Activated naive CD4-positive, alpha-beta T cell treated with anti-CD3 and anti-CD28 coated beads, Interleukin-2, amount 50 U/mL, for 16 hours (primary cell): ENCODE measurements around the gene TMEM212.
"Not testable (repeated sequence)": the region's sequence is repeated elsewhere in the genome, so short reads cannot be mapped to it uniquely, and the experiment has no call there.

ENCODE experiments used
- DNase-seq: peaks from one replicate; pipeline ENCODE4 v3.0.0-alpha.2; 2020

TMEM212 gene

DNA sequence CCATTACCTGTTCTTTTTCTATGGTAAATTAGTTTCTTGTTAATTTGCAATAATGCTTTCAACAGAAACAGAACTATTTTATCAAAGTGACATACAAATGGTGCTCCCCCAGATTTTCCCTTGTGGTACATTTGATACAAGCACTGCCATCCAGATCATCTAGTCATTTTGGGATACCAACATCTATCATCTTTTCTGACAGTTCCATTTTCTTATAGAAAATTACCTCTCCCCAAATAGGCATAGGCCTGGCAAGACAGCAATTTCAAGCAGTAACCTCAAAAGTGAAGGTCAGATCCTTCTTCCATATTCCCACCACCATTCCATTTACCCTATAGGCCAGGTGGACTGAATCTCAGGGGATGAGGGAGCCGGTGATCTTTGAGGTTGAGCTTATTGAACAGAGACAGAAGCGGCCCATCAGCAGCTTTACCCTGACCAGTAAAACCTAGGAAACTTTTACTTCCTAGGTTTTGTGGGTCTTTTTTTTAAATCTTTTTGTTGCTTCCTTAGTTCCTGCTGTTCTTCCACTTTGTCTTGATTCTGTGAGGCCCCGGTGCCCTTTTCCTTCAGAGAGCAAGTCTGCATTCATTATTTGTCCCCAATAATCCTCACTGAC, 29.8 kb upstream of the TMEM212 start:
- DNase-seq = no peak

DNA sequence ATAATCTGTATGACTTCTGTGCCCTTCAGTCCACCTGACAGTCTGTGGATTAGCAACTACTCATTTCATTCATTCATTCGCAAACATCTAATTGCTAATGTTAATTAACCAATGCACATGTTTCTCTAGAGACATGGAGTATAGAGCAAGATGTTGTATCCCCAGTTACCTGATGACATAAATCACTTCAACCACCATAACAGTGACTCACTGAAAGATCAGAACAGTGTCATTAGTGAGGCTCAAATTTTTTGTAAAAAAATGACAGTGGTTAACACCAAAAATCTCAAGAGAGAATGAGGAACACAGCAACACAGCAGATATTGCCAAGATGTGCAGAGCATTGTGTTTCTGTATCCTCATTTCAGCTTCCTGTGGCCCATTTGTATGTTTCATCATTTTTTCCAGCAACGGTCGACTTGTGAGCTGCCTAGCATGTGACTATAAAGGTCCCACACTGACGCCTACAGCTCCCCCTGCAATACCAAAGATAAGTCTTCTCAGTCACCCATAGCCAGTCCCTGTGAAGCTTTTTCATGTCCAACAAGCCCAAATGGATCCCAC, 29.2 kb upstream of the TMEM212 start:
- no peak for DNase-seq

DNA sequence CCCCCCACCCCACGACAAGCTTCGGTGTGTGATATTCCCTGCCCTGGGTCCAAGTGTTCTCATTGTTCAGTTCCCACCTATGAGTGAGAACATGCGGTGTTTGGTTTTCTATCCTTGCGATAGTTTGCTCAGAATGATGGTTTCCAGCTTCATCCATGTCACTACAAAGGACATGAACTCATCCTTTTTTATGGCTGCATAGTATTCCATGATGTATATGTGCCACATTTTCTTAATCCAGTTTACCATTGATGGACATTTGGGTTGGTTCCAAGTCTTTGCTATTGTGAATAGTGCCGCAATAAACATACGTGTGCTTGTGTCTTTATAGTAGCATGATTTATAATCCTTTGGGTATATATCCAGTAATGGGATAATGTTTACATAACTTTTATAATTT, 28.5 kb upstream of the TMEM212 start:
- not testable (repeated sequence) for DNase-seq

DNA sequence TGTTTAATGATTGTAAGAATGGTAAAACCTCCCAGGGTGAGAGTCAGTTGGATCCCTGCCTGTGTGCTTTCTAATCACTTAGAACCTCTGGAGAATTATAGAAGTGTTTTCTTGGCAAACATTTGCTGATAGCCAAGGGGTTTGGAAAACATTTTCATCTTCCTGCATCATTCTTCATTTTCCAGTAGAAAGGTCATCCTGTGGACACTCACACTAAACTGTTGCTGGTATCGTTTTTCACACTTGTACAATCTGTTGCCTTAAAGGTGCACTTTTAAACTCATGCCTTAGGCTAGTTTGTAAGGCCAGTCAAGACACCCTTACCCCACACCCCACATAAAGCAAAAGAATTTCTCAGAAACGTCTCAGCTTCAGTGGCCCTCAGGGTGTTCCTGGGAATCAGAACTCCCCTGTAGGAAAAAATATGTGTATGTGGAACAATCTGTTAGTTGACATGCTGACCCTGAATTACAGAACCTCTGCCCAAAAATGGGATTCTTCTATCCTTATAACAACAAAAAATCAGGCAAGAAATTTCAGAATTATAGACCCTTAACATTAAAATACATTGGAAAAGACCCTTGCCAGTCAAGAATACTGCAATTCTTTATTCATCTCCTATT, 27.1 kb upstream of the TMEM212 start:
- DNase-seq = no peak

DNA sequence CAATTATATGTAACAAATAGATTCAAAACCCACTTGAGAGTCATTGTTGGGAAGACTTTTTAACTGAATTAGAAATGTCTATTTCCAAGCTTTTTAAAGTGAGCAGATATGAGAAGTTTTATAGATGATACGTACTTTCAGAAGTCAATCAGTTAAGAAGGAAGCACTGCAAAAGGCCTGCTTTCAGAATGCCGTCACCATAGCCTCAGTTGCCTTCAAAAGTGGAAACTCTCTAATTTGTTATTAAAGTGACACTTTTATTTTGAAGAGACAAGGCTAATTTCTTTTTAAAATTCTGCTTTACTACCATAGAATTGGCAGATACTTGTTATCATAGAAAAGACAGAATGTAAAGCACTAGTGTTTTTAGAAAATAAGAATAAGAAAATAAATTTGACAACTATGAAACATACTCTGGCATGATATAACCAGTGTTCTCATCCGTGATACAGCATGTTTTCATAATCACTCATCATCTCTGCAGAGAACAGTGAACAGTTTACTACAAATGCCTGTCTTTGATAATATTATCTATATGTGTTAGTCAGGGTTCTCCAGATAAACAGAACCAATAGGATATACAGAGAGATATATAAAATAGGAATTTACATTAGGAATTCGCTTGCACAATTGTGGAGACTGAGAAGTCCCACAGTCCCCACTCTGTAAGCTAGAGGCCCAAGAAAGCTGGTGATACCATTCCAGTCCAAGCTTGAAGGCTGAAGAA, 25.9 kb upstream of the TMEM212 start:
- DNase-seq = no peak

DNA sequence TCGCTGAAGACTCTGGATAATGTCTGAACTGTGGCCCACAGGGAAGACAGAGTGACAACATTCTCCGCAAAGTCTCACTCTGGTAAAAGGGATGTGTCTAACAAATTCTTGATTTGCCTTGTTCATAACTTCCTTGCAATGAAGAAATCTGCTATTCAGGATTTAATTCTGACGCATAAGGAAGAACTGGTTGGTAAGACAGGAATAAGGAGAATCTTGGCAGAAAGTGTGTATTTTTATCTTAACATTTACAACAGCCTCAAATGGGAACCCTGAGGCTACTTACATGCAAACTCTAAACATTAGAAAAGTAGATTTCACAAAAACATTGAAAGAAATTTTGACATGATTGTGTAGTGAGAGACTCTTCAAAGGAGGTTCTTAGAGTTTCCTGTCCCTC, 22.1 kb upstream of the TMEM212 start:
- no peak for DNase-seq

DNA sequence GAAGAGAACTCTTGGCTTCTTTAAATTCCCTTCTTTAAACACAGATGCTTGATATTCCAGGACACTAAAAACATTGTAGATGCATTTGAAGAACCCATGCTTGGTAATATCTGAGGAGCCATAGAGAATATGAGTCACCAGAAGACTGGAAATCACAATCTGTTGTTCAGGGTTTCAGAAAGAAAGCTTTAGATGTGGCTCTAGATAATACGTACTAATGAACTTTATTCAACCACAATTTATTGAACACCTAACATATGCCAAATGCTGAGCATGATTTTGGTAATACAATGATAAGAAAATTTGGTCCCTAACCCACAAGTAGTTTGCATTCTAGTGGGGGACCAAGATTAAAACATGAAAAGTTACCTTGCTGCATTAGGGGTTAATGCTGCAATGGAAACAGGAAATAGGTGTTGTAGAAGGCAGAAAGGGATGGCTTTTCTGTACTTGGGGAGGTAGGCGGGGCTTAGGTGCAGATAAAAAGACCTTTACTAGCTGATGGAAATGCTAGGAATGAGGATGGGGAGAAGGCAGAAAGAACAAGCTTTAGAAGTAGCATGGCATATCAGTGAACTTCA, 21.3 kb upstream of the TMEM212 start:
- DNase-seq = no peak

DNA sequence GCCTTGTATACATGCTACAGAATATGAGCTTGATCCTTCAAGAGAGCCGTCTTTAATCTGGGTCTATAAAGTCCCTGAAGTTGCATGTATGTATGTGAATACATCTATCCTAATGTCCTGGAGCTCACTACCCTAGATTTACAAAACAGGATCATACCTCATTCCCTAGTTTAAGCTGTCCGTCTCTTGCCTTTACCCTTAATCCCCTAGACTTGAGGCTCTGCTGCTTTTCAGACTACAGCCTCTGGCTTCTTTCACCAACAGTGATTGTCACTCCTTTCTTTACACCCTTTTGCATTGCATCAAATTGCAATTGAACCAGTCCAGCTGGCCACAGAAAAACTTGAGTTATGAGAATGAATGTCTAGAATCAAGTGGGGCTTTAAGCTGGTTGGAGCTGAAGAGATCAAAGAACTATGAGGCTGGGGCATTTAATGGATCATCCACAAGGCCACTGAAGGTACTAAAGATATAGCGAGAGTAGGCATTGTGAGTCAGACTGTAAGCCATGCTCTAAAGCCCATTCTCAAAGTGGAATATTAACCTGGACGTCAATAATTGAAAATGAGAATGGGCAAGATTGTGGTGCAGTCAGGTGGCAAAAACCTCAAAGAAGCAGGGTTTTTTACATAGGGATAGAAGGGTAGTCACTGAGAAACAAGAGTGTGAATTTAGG, 20.6 kb upstream of the TMEM212 start:
- DNase-seq = no peak

DNA sequence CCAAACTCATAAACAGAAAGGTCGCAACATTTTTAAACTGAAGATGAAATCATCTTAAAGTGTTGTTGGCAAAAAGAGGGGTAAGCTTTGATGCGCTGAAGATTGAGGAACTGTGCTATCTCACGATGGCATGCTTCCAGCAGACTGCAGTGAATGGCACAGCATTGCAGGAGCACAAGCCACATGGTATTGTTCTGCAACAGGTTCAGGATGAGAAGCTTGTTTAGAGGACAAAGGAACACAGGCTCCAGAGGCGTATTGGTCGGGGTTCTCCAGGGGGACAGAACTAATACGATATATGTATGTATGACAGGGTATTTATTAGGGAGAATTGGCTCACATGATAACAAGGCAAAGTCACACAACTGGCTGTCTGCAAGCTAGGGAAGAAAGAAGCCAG, 19.0 kb upstream of the TMEM212 start:
- no peak for DNase-seq

DNA sequence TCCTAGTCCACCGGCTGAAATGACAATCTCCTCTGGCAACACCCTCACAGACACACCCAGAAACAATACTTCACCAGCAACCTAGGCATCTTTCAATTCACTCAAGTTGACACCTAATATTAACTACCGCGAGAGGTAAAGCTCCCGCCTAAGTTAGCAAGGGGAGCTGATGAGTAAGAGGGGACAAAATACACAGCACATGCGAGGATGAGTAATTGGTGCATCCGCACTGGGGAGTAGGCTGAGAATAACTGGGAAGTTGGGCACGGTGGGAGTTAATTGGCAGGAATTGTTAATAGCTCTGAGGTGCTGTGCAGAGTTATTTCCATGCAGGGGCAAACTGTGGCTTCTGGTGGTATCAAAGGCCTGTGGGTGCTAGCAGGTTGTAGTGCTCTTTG, 18.3 kb upstream of the TMEM212 start:
- no peak for DNase-seq

DNA sequence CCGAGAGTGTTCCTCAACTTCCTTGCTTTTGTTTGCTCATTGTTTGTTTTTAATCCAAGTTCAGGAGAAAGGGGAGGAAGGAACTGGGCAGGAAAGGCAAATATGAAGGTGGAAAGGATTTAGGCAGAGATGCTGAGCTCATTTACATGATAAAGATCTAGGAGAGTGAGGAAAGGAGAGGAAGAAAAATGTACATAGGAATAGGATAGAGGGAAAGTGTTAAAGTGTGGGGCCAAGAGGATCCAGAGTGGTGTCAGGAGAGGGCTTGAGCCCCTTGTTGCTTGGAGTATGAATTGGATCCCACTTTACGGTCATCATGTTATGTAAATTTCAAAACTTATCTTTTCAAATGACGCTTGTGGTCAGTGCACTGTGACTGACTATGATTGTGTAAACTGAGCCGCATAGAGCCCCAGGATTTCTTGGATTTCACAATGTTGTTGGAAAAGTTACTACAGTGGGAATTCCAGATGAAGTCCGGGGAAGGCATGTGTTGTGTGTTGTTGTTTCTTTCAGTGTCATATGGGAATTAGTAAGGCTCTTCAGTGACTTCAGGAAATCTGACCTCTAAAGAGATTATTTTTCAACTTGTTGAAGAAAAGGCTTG, 17.8 kb upstream of the TMEM212 start:
- DNase-seq = no peak

DNA sequence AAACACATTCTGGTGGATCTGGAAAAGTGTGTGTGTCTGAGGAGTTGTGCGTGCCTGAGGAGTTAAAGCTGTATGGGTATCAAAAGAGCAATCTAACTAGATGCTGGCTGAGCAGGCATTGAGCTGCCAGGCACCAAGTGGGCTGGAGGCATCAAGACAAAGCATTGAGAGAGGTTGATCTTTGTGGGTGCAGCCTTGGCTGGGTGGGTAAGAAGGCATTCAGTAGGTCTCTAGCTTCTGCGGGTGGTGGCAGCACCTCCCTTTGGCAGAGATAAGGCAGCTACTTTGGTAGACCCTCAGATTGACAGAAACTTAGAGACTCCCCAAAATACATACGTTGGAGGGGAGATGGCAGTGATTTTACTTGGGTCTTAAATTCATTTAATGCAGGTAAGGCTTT, 15.8 kb upstream of the TMEM212 start:
- no peak for DNase-seq

DNA sequence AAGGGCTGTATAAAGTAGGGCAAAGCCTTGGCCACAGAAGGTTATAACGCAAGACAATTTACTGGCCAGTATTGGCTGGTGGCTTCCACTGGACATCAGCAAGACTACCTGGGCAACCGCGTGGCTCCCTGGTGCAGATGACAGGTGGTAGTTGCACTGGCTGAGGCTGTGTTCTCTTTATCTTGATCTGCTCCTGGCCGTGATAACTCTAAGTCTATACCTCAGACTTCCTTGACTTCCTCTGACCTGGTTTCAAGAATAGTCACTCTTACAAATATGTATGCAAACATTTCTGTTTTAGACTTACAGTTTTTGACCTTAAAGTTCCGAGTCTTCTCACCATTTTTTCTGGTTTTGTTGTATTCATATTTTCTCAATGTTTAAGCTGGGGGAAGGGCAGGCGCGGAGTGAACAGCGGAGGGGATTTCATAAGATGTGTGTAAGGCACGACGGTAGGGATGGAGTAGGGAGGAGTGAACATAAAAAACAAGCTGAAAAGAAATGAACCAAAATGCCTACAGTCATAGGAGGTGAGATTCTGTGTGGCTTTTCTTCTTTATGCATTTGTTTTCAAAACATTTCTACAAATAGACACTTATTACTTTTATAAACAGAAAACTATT, 15.2 kb upstream of the TMEM212 start:
- no peak for DNase-seq

DNA sequence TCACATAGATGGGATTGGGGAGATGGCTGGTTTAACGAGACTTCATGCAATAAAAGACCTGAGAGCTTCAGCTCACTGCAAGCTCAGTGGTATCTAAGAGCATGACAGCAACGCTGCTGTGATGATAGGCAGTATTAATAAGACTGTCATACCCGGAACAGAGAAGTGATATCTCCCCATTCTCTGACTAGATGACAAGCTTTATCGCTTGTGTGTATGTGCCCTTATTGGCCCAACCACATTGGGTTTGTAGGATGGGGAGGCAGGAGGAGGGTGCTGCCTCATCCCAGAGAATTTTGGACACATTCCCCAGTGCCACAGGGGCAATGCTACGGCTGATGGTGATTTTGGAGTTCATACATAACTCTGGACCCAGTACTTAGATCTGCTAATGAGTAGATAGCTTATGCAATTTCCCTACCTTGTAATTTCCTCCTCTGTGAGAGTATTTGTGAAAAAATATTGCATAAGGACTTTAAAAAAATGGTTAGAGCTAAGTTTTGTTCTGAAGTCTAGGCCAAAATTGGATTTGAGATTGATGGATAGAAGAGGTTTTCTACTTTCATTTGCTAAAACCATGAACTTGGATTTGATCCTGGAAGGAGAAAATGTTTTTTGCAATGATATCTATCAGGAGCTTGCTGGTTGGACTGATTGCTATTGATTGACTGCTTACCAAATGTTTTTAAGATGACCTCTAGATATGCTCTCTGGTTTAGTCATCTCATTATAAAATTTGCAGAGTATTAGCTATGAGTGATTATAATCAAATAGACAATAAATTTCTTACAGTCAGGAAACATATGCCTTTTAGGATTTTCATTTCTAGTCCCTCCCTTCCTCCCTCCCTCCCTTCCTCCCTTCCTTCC, 14.0 kb upstream of the TMEM212 start:
- DNase-seq = no peak

DNA sequence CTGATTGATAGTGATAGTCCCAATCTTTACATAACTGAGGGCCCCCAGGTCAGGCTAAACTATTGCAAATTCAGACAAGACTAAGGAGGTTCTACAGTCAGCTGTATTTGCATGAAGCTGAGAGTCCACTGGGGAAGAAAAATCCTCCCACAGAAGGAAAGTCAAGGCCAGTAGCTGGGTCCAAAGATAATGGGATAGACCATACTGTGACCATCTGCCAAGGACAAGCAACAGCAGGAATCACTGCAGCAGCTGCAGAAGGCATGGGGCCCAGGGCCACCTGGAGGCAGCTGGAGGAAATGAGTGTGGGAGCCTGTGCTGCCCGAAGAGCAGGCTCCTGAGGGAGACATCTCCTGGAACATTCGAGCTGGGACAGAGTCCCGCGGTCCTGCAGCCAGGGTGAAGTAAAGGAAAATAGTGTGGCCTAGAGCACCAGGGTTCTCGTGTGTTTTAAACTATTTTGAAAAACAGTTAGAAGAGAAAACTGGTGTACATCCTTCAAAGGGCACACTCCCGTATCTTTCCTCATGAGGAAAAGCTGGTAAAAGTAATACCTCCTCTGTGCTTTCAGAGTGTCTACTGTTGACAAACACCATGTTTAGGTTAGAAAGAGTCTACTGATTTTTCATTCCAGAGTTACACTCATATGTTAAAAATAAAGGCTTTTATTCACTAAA, 13.2 kb upstream of the TMEM212 start:
- DNase-seq = no peak

DNA sequence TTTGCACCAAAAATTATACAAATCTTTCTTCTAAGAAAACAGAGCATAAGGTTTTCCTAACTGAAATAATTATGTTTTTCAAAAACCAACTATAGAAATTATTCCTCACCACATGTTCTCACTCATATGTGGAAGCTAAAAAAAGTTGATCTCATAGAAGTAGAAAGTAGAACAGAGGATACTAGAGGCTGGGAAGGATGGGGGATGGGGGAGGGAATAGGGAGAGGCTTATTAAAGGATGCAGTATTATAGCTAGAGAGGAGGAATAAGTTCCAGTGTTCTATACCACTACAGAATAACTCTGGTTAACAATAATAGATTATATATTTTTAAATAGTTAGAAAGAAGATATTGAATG, 12.7 kb upstream of the TMEM212 start:
- no peak for DNase-seq

DNA sequence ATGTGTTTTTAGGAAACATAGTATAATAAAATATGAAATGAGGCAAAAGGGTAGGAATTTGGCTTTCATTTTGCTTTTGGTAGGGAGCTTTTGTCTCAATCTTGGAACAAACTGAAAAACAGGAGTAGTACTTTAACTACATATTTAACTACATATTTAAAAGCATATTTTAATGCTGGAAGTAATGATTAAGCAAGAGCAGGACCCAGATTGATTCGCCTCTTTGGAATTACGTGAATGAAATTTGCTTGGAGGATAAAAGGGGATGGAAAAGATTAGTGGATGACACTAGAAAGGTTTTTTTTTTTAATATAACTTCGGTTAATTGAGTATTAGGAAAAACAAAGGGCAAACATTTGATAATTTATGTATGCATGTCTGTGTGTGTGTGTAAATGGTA, 11.2 kb upstream of the TMEM212 start:
- DNase-seq = no peak

DNA sequence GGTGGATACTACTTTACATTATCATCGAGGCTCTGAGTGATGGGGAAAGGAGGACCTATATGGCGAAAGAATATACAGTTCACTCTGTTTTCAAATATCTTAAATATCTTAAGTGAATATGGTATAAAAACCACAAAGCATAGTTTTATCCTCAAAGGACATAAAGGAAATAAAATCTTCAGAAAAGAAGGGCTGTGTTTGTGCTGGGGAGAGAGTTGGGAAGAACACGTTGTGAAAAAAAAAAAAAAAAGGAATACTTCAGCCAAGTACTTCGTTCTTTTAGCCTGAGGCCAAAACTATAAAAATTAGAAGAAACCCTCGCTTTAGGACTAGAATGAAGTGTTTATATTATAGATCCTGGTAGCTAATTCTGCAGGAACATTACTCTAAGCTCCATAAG, 10.2 kb upstream of the TMEM212 start:
- DNase-seq = no peak

DNA sequence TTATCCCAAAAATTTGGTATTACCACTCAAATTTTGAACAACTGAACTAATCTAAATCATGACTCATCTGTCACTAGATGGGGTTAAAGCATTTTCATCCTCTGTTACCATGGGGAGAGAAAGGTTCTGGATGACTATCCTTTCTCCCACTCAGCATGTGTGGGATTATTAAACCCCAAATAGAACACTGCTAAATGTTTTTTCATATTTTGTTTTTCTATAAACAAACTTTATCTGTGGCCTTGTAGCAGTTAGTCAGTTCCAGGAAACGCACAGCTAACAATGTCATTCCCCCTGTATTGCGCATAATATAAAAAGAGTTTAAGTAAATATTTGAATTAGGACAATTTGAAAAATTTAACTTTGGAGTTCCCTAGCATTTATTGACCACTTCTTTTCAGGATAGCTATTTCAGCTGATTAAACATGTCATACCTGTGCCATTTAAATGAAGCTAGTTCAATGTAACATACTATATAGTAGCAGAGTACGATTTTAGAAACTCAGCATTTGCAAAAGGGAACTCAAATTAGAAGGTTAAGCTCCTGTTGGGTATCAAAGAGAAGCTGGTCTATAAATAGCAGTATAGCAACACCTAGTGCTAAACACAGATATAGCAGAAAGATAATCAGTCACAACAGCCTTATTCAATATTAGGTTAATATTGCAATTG, 9.2 kb upstream of the TMEM212 start:
- DNase-seq = no peak

DNA sequence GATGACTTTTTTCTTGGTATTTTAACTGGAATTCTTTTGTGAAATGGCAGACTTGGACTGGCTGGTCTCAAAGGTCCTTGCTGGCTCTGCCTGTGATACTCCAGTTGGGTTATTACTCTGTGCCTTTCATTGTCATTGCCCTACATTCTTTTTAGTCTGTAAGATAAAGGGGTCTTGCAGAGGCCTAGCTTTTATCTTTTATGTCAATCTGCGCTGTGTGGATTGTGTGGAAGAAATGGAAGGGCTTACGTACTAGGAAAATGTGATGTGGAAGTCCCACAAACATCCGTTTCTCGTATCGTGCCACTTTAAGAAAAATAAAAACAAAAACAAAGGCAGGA, 8.7 kb upstream of the TMEM212 start:
- DNase-seq = no peak
